Measurements from ENCODE around the gene KRT33A. TPM values are rescaled to one million over a fixed set of nuclear protein-coding genes. Genes with fewer than 3 reads are reported as not detected.

The KRT33A gene
- total RNA-seq, 1 experiment from 2014 or later: not detected

DNA sequence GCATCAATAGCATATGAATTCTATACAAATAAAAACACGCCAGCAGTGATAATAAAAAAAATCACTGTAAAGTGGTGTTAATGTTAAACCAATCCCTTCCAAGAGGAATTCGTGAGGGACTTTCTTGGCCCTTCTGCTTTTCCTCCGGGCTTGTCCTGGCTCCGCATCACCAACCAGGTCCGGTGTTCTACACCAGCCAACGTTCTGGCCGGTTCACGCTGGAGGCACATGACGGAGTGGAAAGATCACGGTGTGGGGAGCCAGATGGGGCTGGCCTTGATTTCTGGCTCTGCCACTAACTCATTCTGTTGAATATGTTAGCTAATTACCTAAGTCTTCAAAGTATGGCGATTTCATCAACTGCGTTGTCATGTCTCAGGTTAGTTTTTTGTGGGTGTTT lies 46.5 kb downstream of the KRT33A start:
- no peak for DNase-seq
- no peak overlapping the region for H3K27ac Mint-ChIP-seq (ENCODE audit: unreplicated experiment)
- H3K36me3 Mint-ChIP-seq (ENCODE audit: insufficient read depth, unreplicated experiment): no peaks in the 10 kb centered on the region
- peaks cover 8% of the 10 kb centered on the region for H3K4me1 Mint-ChIP-seq (ENCODE audit: low read depth, unreplicated experiment)
- BruUV-seq (replicated peaks): no TSS peak
- H3K27me3 Mint-ChIP-seq (ENCODE audit: unreplicated experiment): peaks cover 22% of the 10 kb centered on the region
- no peak for TF ChIP-seq CTCF (IDR thresholded peaks at IDR 0.05; ENCODE audit: unreplicated experiment)
- intact Hi-C loops (cut with micrococcal nuclease; ENCODE audit: unreplicated experiment): no loop called here
- CTCF ChIA-PET: interaction anchor here (1.4 kb wide), 1 partner anchor 18 kb away, joined by 4 read pairs; no protein-coding TSS in a partner anchor
- no peaks in the 10 kb centered on the region for H3K9me3 Mint-ChIP-seq (ENCODE audit: low read depth, unreplicated experiment)
- H3K4me3 Mint-ChIP-seq (ENCODE audit: low read depth, unreplicated experiment): no peak overlapping the region

- no peak overlapping the region for H3K27ac Mint-ChIP-seq (ENCODE audit: unreplicated experiment)
- no peaks in the 10 kb centered on the region for H3K36me3 Mint-ChIP-seq (ENCODE audit: insufficient read depth, unreplicated experiment)
- peaks cover 7% of the 10 kb centered on the region for H3K4me1 Mint-ChIP-seq (ENCODE audit: low read depth, unreplicated experiment)
- intact Hi-C loops (cut with micrococcal nuclease; ENCODE audit: unreplicated experiment): no loop called here
- TF ChIP-seq CTCF (IDR thresholded peaks at IDR 0.05; ENCODE audit: unreplicated experiment): no peak
- no peaks in the 10 kb centered on the region for H3K9me3 Mint-ChIP-seq (ENCODE audit: low read depth, unreplicated experiment)
- no peak for DNase-seq
- CTCF ChIA-PET: no interaction called here
- H3K4me3 Mint-ChIP-seq (ENCODE audit: low read depth, unreplicated experiment): no peak overlapping the region
- peaks cover 18% of the 10 kb centered on the region for H3K27me3 Mint-ChIP-seq (ENCODE audit: unreplicated experiment)
- no TSS peak for BruUV-seq (replicated peaks)
Measured at GRCh38 chr17:41302981-41303380, 47.6 kb downstream of the KRT33A start.

- Mint-ChIP-seq H3K27ac (ENCODE audit: unreplicated experiment) (no peak within 1 kb of the TSS), H3K4me1 (ENCODE audit: low read depth, unreplicated experiment) (no peaks in the 10 kb centered on the region), H3K4me3 (ENCODE audit: low read depth, unreplicated experiment) (no peak within 1 kb of the TSS), H3K27me3 (ENCODE audit: unreplicated experiment) (peaks cover 10% of the 10 kb centered on the region), H3K9me3 (ENCODE audit: low read depth, unreplicated experiment) (no peaks in the 10 kb centered on the region), H3K36me3 (ENCODE audit: insufficient read depth, unreplicated experiment) (no peaks in the 10 kb centered on the region)
- CTCF ChIA-PET: no interaction called here
- TF ChIP-seq CTCF (IDR thresholded peaks at IDR 0.05; ENCODE audit: unreplicated experiment): no peak
- intact Hi-C loops (cut with micrococcal nuclease; ENCODE audit: unreplicated experiment): no loop called here
- no TSS peak for BruUV-seq (replicated peaks)
- no peak for DNase-seq
Measured at GRCh38 chr17:41301916-41302901, 48.4 kb downstream of the KRT33A start, which contains the start of gene KRTAP29-1. TSS of gene KRTAP29-1 (minus strand) at chr17:41302851. CDS start at chr17:41302851, 0 bp downstream.

DNA sequence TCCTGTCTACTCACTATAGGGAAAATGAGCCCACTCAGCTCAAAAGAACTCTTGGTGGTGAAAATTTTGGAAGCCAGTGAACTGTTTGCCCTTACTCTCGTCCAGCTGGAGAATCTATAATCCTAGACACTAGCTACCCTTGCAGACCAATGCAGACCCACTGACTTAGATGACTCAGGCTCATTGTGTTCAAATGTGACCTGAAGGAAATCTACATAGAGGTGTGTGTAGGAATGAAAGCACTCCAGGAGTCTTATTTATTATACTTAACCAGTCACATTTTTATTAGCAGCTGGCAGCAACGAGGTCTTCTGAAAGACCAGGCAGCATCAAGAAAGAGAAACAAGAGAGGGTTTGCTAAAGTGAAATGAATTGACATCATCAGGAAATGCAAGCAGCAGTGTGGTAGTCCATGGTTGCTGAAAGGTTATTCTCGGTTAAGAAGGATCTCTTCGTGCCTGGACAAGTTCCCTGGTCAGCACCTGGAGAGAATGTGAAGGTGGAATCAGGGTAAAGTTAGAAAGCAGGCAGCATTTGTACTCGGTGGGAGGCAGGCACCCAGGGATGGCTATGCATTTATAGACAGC lies 49.3 kb downstream of the KRT33A start:
- Mint-ChIP-seq H3K4me1 (ENCODE audit: low read depth, unreplicated experiment) (no peaks in the 10 kb centered on the region), H3K4me3 (ENCODE audit: low read depth, unreplicated experiment) (no peak overlapping the region), H3K9me3 (ENCODE audit: low read depth, unreplicated experiment) (no peaks in the 10 kb centered on the region), H3K27ac (ENCODE audit: unreplicated experiment) (no peak overlapping the region), H3K27me3 (ENCODE audit: unreplicated experiment) (peaks cover 1% of the 10 kb centered on the region), H3K36me3 (ENCODE audit: insufficient read depth, unreplicated experiment) (no peaks in the 10 kb centered on the region)
- intact Hi-C loops (cut with micrococcal nuclease; ENCODE audit: unreplicated experiment): no loop called here
- DNase-seq: no peak
- no peak for TF ChIP-seq CTCF (IDR thresholded peaks at IDR 0.05; ENCODE audit: unreplicated experiment)
- CTCF ChIA-PET: interaction anchor here (0.6 to 1.0 kb wide), 3 partner anchors 156 to 292 kb away, joined by 3 to 5 read pairs (median 4); partner anchors contain the start of gene KRTAP3-1
- BruUV-seq (replicated peaks): no TSS peak

Data from Calu3 (cell line).